MCF 10A (cell line): ENCODE results near the gene ZNRD2. TPM values are rescaled to one million over a fixed set of nuclear protein-coding genes. Genes with fewer than 3 reads are reported as not detected.

Experiments
- BruUV-seq: library from RNA; stranded (reverse); fragments of 400-500 nt; replicated peaks from 2 replicates; lab custom pipeline; 2021; lab: Mats Ljungman, UMichigan
- CTCF ChIA-PET: fragments of 300-600 bp; sonication (Branson Sonifier 250); formaldehyde crosslinking; extraction: SDS; loops from one replicate; lab custom pipeline; 2021; ENCODE audit warnings: antibody characterized with exemption, inconsistent platforms; lab: Yijun Ruan, JAX
- POLR2A ChIA-PET: fragments of 300-600, 350-650 bp; sonication (Branson Sonifier 250); formaldehyde crosslinking; extraction: SDS; loops from one replicate; lab custom pipeline; 2020; ENCODE audit warnings: antibody characterized with exemption, inconsistent platforms; lab: Yijun Ruan, JAX
- DNase-seq: peaks from one replicate; pipeline ENCODE4 v3.0.0-alpha.2; 2018; ENCODE audit not compliant: unreplicated experiment
- H3K27ac Mint-ChIP-seq: one replicate; pipeline ENCODE4 v1.8.0; 2022; ENCODE audit warnings: mild to moderate bottlenecking, low read depth, mixed read lengths; ENCODE audit not compliant: unreplicated experiment
- H3K27me3 Mint-ChIP-seq: one replicate; pipeline ENCODE4 v1.8.0; 2022; ENCODE audit warnings: mixed read lengths; ENCODE audit not compliant: insufficient read depth, unreplicated experiment
- H3K36me3 Mint-ChIP-seq: one replicate; pipeline ENCODE4 v1.8.0; 2022; ENCODE audit warnings: mild to moderate bottlenecking, moderate library complexity, mixed read lengths; ENCODE audit not compliant: insufficient read depth, unreplicated experiment
- H3K4me1 Mint-ChIP-seq: one replicate; pipeline ENCODE4 v1.8.0; 2022; ENCODE audit warnings: mixed read lengths; ENCODE audit not compliant: insufficient read depth, unreplicated experiment
- H3K4me3 Mint-ChIP-seq: one replicate; pipeline ENCODE4 v1.8.0; 2022; ENCODE audit warnings: mild to moderate bottlenecking, moderate library complexity, mixed read lengths; ENCODE audit not compliant: unreplicated experiment
- H3K9me3 Mint-ChIP-seq: one replicate; pipeline ENCODE4 v1.8.0; 2022; ENCODE audit warnings: mixed read lengths; ENCODE audit not compliant: unreplicated experiment
- intact Hi-C: fragments of 100-400 bp; cut with micrococcal nuclease; formaldehyde crosslinking; loops from 2 replicates; pipeline ENCODE4 v1.14.1; 2022
- total RNA-seq: library from RNA; stranded (reverse); gene quantifications from 2 replicates; pipeline ENCODE4 v1.2.3, GENCODE V29; 2022
- TF ChIP-seq, protein P1 (sequence below): fragments of 200-600 bp; IDR thresholded peaks from one replicate; pipeline ENCODE4 v1.8.0; 2022; ENCODE audit warnings: antibody characterized with exemption, mild to moderate bottlenecking; ENCODE audit not compliant: unreplicated experiment

Gene ZNRD2
- total RNA-seq, 1 experiment from 2014 or later = 65.4 TPM

DNA sequence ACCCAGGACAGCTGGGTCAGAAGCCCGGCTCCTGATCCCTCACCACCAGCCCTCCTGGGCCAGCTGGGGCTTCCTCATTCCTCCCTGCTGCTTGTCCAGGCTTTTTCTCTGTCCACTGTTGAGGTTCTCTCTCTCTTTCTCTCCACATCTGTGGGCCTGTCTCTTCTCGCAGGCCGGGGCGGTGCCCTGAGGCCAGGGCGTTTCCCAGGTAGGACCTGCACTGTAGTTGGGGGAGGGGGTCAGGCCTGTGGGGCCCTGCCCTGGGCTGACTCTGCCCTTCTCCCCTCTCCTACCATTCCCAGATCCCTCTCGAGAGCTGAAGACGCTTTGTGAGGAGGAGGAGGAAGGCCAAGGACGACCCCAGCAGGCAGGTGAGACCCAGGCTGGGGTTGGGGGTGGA is 10.5 kb downstream of the ZNRD2 start:
- H3K36me3 Mint-ChIP-seq = peaks cover 32% of the 10 kb centered on the region
- H3K9me3 Mint-ChIP-seq = no peaks in the 10 kb centered on the region
- DNase-seq = no peak
- no peak overlapping the region for H3K4me3 Mint-ChIP-seq
- ChIA-PET POLR2A (no interaction called here), CTCF (interaction anchor here (0.5 to 1.6 kb wide), 4 partner anchors 9 to 47 kb away, joined by 3 to 8 read pairs (median 3); no protein-coding TSS in a partner anchor)
- BruUV-seq = no TSS peak
- intact Hi-C loops = no loop called here
- peaks cover 20% of the 10 kb centered on the region for H3K4me1 Mint-ChIP-seq
- TF ChIP-seq, protein P1, sequence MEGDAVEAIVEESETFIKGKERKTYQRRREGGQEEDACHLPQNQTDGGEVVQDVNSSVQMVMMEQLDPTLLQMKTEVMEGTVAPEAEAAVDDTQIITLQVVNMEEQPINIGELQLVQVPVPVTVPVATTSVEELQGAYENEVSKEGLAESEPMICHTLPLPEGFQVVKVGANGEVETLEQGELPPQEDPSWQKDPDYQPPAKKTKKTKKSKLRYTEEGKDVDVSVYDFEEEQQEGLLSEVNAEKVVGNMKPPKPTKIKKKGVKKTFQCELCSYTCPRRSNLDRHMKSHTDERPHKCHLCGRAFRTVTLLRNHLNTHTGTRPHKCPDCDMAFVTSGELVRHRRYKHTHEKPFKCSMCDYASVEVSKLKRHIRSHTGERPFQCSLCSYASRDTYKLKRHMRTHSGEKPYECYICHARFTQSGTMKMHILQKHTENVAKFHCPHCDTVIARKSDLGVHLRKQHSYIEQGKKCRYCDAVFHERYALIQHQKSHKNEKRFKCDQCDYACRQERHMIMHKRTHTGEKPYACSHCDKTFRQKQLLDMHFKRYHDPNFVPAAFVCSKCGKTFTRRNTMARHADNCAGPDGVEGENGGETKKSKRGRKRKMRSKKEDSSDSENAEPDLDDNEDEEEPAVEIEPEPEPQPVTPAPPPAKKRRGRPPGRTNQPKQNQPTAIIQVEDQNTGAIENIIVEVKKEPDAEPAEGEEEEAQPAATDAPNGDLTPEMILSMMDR = no peak
- H3K27me3 Mint-ChIP-seq = no peaks in the 10 kb centered on the region
- no peak overlapping the region for H3K27ac Mint-ChIP-seq

DNA sequence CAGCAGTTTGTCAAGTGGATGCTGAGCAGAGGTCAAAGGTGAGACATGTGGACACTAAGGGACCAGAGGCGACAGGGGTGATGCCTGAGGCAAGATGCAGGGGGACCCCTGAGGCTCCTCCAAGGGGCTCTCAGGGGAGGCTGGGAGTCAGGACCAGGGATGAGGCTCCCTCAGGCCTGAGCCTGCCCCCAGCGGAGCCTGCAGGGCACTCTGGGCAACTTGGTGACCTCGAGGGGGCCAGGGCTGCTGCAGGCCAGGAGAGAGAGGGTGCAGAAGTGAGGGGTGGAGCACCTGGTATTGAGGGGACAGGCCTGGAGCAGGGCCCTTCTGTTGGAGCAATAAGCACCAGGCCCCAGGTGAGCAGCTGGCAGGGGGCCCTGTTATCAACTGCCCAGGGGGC is 11.7 kb downstream of the ZNRD2 start:
- Mint-ChIP-seq H3K36me3 (peaks cover 29% of the 10 kb centered on the region), H3K9me3 (no peaks in the 10 kb centered on the region), H3K4me1 (peaks cover 15% of the 10 kb centered on the region), H3K27me3 (no peaks in the 10 kb centered on the region), H3K4me3 (no peak overlapping the region), H3K27ac (no peak overlapping the region)
- BruUV-seq = no TSS peak
- intact Hi-C loops = no loop called here
- TF ChIP-seq, protein P1 = no peak
- POLR2A ChIA-PET = interaction anchor here (0.9 to 1.0 kb wide), 2 partner anchors 33 to 814 kb away, joined by 3 read pairs; no protein-coding TSS in a partner anchor
- DNase-seq = no peak
- CTCF ChIA-PET = no interaction called here

DNA sequence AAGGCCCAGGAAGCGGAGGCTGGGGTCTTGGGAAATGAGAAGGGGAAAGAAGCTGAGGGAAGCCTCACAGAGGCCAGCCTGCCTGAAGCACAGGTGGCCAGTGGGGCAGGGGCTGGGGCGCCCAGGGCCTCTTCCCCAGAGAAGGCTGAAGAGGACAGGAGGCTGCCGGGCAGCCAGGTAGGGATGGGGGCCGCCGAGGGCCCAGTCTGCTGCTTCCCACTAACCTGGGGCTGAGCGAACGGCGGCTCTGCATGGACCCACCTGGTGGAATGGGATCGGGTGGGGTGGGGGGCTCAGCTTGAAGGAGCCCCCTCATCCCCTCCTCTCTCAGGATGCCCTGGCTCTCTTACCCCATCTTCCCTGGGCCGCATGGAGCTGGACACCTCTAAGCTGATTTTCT is 13.3 kb downstream of the ZNRD2 start:
- ChIA-PET CTCF (interaction anchor here (2.5 kb wide), 1 partner anchor 10 kb away, joined by 9 read pairs; no protein-coding TSS in a partner anchor), POLR2A (interaction anchor here (0.9 kb wide), 1 partner anchor 286 kb away, joined by 3 read pairs; no protein-coding TSS in a partner anchor)
- Mint-ChIP-seq H3K36me3 (peaks cover 24% of the 10 kb centered on the region), H3K4me3 (no peak overlapping the region), H3K4me1 (peaks cover 14% of the 10 kb centered on the region), H3K27ac (no peak overlapping the region), H3K27me3 (no peaks in the 10 kb centered on the region), H3K9me3 (no peaks in the 10 kb centered on the region)
- TF ChIP-seq, protein P1 = no peak
- no peak for DNase-seq
- no TSS peak for BruUV-seq
- intact Hi-C loops = no loop called here

DNA sequence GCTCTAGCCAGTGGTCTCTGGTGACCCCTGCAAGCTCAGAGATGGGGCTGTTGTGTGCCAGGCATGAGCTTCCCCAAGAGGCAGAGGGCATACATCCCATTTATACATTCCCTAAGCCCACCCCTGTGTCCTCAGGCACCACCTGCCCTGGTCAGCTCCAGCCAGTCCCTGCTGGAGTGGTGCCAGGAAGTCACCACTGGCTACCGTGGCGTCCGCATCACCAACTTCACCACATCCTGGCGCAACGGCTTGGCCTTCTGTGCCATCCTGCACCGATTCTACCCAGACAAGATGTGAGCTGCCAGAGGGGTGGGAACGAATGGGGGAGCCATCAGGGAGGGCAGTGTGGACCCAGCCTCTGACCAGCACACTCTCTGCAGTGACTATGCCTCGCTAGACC is 13.8 kb downstream of the ZNRD2 start:
- H3K27ac Mint-ChIP-seq = no peak overlapping the region

More for the DNA sequence above, 13.8 kb downstream of the ZNRD2 start:
- ChIA-PET CTCF (interaction anchor here (2.5 kb wide), 1 partner anchor 9 kb away, joined by 9 read pairs; no protein-coding TSS in a partner anchor), POLR2A (interaction anchor here (0.9 kb wide), 1 partner anchor 285 kb away, joined by 3 read pairs; no protein-coding TSS in a partner anchor)
- Mint-ChIP-seq H3K9me3 (no peaks in the 10 kb centered on the region), H3K4me1 (peaks cover 10% of the 10 kb centered on the region), H3K27me3 (no peaks in the 10 kb centered on the region), H3K36me3 (peaks cover 26% of the 10 kb centered on the region), H3K4me3 (no peak overlapping the region)
- no peak for DNase-seq
- TF ChIP-seq, protein P1 = no peak
- intact Hi-C loops = no loop called here
- BruUV-seq = no TSS peak
